Spleen (tissue), 13 donors: ENCODE results near the gene UBE2V1. TPM values are rescaled to one million over a fixed set of nuclear protein-coding genes. Genes with fewer than 3 reads are reported as not detected.
"Not testable (repeated sequence)": the region's sequence is repeated elsewhere in the genome, so short reads cannot be mapped to it uniquely, and the experiment has no call there.

ENCODE experiments used
- DNase-seq: peaks from one replicate; pipeline ENCODE4 v3.0.0-alpha.2; 2020
- H3K27ac ChIP-seq, 8 donors: fragments of 200-600 bp; sonication (generic) in 7 of 8; 1 replicate in 4 of 8; 2 replicates in 4 of 8; pipeline versions ENCODE4 v1.5.0 to v1.8.0; 2016 to 2021; ENCODE audit warnings: inconsistent platforms in 4 of 8, mild to moderate bottlenecking in 4 of 8, moderate library complexity in 1 of 8
- H3K27me3 ChIP-seq, 7 donors: fragments of 200-600 bp; sonication (generic) in 6 of 7; replicated peaks in 1 of 7; 1 replicate in 4 of 7; 2 replicates in 3 of 7; pipeline versions ENCODE4 v1.5.0 to v1.8.0; 2016 to 2021; ENCODE audit warnings: inconsistent platforms in 3 of 7, mild to moderate bottlenecking in 1 of 7
- H3K36me3 ChIP-seq, 6 donors: fragments of 200-600 bp; sonication (generic) in 5 of 6; 1 replicate in 4 of 6; 2 replicates in 2 of 6; pipeline versions ENCODE4 v1.5.0 to v1.8.0; 2016 to 2021; ENCODE audit warnings: inconsistent platforms in 2 of 6
- H3K4me1 ChIP-seq, 6 donors: fragments of 200-600 bp; sonication (generic) in 5 of 6; 1 replicate in 3 of 6; 2 replicates in 3 of 6; pipeline versions ENCODE4 v1.5.0 to v1.8.0; 2016 to 2021; ENCODE audit warnings: inconsistent platforms in 3 of 6
- H3K4me3 ChIP-seq, 8 donors: fragments of 200-600 bp; sonication (generic) in 7 of 8; 1 replicate in 4 of 8; 2 replicates in 4 of 8; pipeline versions ENCODE4 v1.5.0 to v1.8.0; 2016 to 2021; ENCODE audit warnings: inconsistent platforms in 4 of 8, mild to moderate bottlenecking in 4 of 8, moderate library complexity in 2 of 8
- H3K9me3 ChIP-seq, 8 donors: fragments of 200-600 bp; sonication (generic) in 7 of 8; 1 replicate in 4 of 8; 2 replicates in 4 of 8; pipeline versions ENCODE4 v1.5.0 to v1.8.0; 2016 to 2021; ENCODE audit warnings: inconsistent platforms in 4 of 8
- POLR2A ChIP-seq, 3 donors: fragments of 450-650 bp; IDR thresholded peaks; one replicate each; pipeline ENCODE4 v1.5.1; 2017; ENCODE audit warnings: antibody characterized with exemption in 3 of 3, mild to moderate bottlenecking in 1 of 3
- POLR2AphosphoS5 ChIP-seq, 3 donors: sonication (generic); formaldehyde crosslinking; IDR thresholded peaks; one replicate each; pipeline ENCODE4 v1.5.1; 2017; ENCODE audit warnings: antibody characterized with exemption in 3 of 3
- whole genome bisulfite sequencing, 5 donors: extraction: QIAGEN DNeasy Blood & Tissue Kit in 3 of 5; methylation state at CpG; one replicate each; pipeline versions ENCODE4 v1.1.5 to v1.1.7; 2013 to 2018; 5-methylcytosine and 5-hydroxymethylcytosine counted together
- intact Hi-C: fragments of 100-400 bp; cut with DNase I; formaldehyde crosslinking; loops from one replicate; pipeline ENCODE4 v1.15.0; 2023; ENCODE audit warnings: low total_unique reads
- long read RNA-seq, 2 donors: transcript quantifications; one replicate each; lab custom pipeline, GENCODE V29; 2026
- polyA plus RNA-seq, 3 donors: library from polyadenylated mRNA; stranded (reverse); fragments of 200-250 nt; gene quantifications; one replicate each; pipeline ENCODE4 v1.2.1, GENCODE V29; 2013
- total RNA-seq, 7 donors: library from RNA; depleted of rRNA in 3 of 7; stranded (reverse); fragments of >200 nt in 3 of 7; fragmentation: NEBNext Ultra II Directional in 4 of 7; extraction: Animal tissue kit (Norgen Biotek cat#: 25700) in 4 of 7; gene quantifications; one replicate each; pipeline versions ENCODE4 v1.1.0 to v1.2.1, GENCODE V29; 2016 to 2021
- TF ChIP-seq, protein P1 (sequence below), 11 experiments: fragments of 200-600 bp in 7 of 11; fragments of 450-650 bp in 4 of 11; sonication (generic) in 4 of 11; IDR thresholded peaks in 8 of 11; conservative IDR thresholded peaks in 3 of 11; 1 replicate in 7 of 11; 2 replicates in 4 of 11; pipeline versions ENCODE4 v1.4.0 to v1.8.0; 2016 to 2021; ENCODE audit warnings: antibody characterized with exemption in 11 of 11, inconsistent platforms in 4 of 11, mild to moderate bottlenecking in 1 of 11
- donor health status: healthy with polysubstance abuse.
- donor health status: DM: no; HTN: no; CAD: no; lungs with moderate emphysema.
- donor health status: DM: no; HTN: no; CAD: no.
- donor health status: Bipolar disorder and iron deficiency.
- donor health status: healthy.
- donor health status: DM: no; HTN: no; CAD: no.
- donor health status: DM: yes; HTN: yes; CAD: no.

Gene UBE2V1
- total RNA-seq (100 to 1,000 TPM; 110 to 140 (median 131) TPM), polyA plus RNA-seq (10 to 100 TPM; 62.3 to 76.9 (median 69.5) TPM)
- long read RNA-seq, donor 1, transcript UBE2V1-203 (4 exons, 2,133 nt) = major isoform, 46 of 104 reads
- long read RNA-seq, donor 1, transcript UBE2V1-205 (3 exons, 1,983 nt) = minor isoform, 8 of 104 reads
- long read RNA-seq, donor 1, partial matches to known transcripts = 45 of 104 reads
- long read RNA-seq, donor 1, other reads (novel, unspliced or antisense) = 0 of 104 reads
- long read RNA-seq, donor 2, transcript UBE2V1-203 (4 exons, 2,133 nt) = major isoform, 41 of 53 reads
- long read RNA-seq, donor 2, transcript UBE2V1-205 (3 exons, 1,983 nt) = minor isoform, 6 of 53 reads
- long read RNA-seq, donor 2, partial matches to known transcripts = 0 of 53 reads
- long read RNA-seq, donor 2, other reads (novel, unspliced or antisense) = 0 of 53 reads

DNA sequence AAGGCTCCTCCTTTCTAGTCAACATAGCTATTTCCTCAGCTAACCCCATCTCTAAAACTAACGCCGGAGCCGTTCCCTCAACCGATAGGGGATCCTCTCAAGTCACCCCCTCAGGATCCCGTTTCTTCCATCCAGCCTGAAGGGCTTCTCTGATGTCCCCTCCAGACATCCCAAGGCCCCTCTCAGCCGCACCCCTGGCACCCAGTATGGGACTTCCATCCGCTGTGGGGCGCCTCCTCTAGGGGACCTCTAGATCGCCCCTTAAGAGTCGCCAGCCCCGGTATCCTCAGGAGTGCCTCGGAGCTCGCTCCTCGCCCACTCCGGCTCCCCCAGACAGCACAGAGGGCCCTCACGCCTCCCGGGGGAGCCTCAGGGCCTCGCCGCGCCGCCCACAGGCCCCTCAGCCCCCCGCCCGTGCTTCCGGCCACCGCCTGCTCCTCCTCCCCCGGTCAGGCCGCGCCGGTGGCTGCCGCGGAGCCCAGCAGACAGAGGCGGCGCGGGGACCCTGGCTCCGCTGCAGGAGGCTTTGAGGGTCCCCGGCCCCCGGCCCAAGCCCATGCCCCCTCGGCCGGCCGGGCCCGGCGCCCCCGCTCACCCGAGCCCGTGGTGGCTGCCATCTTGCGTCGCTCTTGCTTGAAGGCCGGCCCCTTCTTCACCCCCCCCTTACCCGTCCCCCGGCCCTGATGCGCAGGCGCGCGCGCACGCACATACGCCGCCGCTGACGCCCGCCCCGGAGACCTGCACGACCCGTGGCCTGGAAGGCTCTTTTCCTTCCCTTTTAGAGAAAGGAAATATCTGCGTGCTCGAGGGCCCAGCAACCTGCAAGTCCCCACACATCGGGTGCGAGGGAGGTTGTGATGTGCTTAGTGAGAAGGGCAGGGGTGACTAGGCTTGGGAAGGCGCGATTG, at the start of gene UBE2V1:
UBE2V1 (minus strand) TSS at position 639 of the 908 bp plus-strand sequence; CDS start at position 617, 22 bp downstream.
- peaks cover 0 to 12% (median 0%) of the 10 kb centered on the region in 6 donors for H3K36me3 ChIP-seq
- peak within 1 kb of the TSS; percentile 66 to 93 (median 86) for H3K4me3 ChIP-seq
- H3K9me3 ChIP-seq = no peaks in the 10 kb centered on the region
- H3K4me1 ChIP-seq = peaks cover 62 to 85% (median 77%) of the 10 kb centered on the region in 6 donors
- TF ChIP-seq POLR2A (IDR thresholded peaks at IDR 0.05) (peak in 1 of 3 donors; percentile 76), POLR2AphosphoS5 (IDR thresholded peaks at IDR 0.05) (peak; percentile 92 to 95 (median 94))
- TF ChIP-seq, protein P1, sequence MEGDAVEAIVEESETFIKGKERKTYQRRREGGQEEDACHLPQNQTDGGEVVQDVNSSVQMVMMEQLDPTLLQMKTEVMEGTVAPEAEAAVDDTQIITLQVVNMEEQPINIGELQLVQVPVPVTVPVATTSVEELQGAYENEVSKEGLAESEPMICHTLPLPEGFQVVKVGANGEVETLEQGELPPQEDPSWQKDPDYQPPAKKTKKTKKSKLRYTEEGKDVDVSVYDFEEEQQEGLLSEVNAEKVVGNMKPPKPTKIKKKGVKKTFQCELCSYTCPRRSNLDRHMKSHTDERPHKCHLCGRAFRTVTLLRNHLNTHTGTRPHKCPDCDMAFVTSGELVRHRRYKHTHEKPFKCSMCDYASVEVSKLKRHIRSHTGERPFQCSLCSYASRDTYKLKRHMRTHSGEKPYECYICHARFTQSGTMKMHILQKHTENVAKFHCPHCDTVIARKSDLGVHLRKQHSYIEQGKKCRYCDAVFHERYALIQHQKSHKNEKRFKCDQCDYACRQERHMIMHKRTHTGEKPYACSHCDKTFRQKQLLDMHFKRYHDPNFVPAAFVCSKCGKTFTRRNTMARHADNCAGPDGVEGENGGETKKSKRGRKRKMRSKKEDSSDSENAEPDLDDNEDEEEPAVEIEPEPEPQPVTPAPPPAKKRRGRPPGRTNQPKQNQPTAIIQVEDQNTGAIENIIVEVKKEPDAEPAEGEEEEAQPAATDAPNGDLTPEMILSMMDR (IDR thresholded peaks at IDR 0.05 in 8 of 11, conservative IDR thresholded peaks at IDR 0.05 in 3 of 11) = peak in 7 of 11 experiments; percentile 9 to 53 (median 23)
- H3K27ac ChIP-seq = peak within 1 kb of the TSS; percentile 92 to 98 (median 97)
- WGBS, 5 donors = 0 to 1% (median 1%) methylated on average over 38 to 70 of the region's 70 CpGs
- intact Hi-C loops = no loop called here
- no peaks in the 10 kb centered on the region for H3K27me3 ChIP-seq
- peak; percentile 98 for DNase-seq

DNA sequence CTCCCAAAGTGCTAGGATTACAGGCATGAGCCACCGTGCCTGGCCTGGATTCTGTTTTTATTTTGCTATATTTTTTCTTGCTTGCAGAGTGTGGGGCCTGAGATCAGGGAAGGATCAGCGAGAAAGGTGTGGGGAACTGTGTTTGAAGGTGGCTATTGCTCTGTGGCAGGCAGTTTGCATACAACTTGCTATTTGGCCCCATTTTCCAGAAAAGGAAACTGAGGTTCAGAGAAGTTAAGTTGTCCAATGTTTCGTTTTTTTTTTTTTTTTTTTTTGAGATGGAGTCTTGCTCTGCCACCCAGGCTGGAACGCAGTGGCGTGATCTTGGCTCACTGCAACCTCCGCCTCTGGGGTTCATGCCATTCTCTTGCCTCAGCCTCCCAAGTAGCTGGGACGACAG, 48.5 kb upstream of the UBE2V1 start:
- 78 to 93% (median 85%) methylated on average over 7 of the region's 7 CpGs for WGBS, 5 donors
- DNase-seq, H3K27me3 ChIP-seq, H3K36me3 ChIP-seq, intact Hi-C loops, H3K27ac ChIP-seq, H3K4me3 ChIP-seq, H3K9me3 ChIP-seq: not testable (repeated sequence)
- H3K4me1 ChIP-seq = peaks cover 0 to 15% (median 11%) of the 10 kb centered on the region in 6 donors

DNA sequence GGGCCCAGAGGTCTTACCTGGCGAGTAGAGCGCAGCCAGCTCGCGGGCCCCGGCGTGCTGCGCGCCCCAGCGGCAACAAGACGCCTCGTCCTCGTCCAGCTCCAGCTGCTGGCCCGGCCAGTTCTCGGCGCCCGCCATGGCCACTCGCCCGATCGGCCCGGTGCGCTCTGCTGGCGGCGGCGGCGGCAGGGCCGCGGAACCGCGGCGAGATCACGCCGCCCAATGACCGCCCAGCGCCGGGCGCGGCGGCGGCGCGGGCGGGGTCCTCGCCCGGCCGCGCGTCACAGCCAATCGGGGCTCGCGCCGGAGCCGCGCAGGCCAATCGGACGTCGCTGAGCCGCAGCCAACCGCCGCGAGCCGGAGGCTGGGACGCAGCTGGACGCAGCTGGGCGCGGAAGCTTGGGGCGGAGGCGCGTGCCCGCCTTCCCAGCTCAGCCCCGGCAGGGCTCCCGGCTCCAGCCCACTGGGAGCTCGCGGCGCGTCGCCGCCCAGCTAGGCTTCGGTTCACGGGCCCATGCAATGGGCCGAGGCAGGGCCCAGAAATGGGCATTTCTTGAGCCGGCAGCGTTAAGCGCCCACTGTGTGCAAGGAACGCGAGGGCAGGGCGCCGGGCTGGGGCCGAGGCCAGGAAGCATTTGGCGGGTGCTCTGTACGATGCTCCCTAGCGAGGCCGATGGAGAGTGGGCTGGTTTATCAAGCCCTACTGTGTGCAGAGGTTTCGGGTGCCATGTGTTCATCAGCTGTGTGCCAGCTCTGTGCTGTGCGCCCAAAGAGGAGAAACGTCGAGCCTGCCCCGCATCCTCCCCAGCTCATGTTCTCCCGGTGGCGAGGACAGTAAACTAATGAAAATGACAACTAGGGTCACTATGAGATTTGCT, 40.8 kb upstream of the UBE2V1 start, which contains the start of gene PEDS1:
PEDS1 (minus strand) TSS at position 224 of the 878 bp plus-strand sequence; CDS start at position 138, 86 bp downstream.
- DNase-seq = peak; percentile 97
- H3K9me3 ChIP-seq = no peaks in the 10 kb centered on the region
- peak within 1 kb of the TSS; percentile 81 to 98 (median 90) for H3K4me3 ChIP-seq
- peaks cover 19 to 55% (median 50%) of the 10 kb centered on the region in 6 donors for H3K4me1 ChIP-seq
- H3K27me3 ChIP-seq = no peaks in the 10 kb centered on the region
- intact Hi-C loops = no loop called here
- 2 to 7% (median 3%) methylated on average over 40 to 99 of the region's 99 CpGs for WGBS, 5 donors
- TF ChIP-seq POLR2AphosphoS5 (IDR thresholded peaks at IDR 0.05) (peak; percentile 91 to 94 (median 93)), POLR2A (IDR thresholded peaks at IDR 0.05) (peak in 2 of 3 donors; percentile 17 to 68)
- TF ChIP-seq, protein P1 (IDR thresholded peaks at IDR 0.05 in 8 of 11, conservative IDR thresholded peaks at IDR 0.05 in 3 of 11) = no peak
- peaks cover 0 to 26% (median 2%) of the 10 kb centered on the region in 6 donors for H3K36me3 ChIP-seq
- peak within 1 kb of the TSS; percentile 81 to 95 (median 92) for H3K27ac ChIP-seq

DNA sequence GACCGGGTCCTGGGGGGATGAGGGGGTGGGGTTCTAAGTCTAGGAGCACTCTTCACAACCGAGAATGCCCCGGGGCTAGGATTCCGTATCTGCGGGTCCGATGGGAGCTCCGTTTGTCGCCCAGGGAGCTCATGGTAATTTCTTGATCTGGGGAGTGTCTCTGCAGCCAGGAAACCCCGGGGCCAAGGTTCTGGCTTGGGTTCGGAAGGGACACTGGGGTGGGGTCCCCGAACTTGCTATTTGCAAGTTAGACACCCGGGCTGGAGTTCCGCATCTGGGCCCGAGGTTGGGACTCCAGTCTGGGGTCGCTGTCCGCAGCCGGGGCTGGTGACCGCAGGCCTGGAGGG, 40.2 kb upstream of the UBE2V1 start:
- 0 to 1% (median 0%) methylated on average over 10 to 18 of the region's 18 CpGs for WGBS, 5 donors
- TF ChIP-seq POLR2A (IDR thresholded peaks at IDR 0.05) (no peak), POLR2AphosphoS5 (IDR thresholded peaks at IDR 0.05) (no peak)
- TF ChIP-seq, protein P1 (IDR thresholded peaks at IDR 0.05 in 8 of 11, conservative IDR thresholded peaks at IDR 0.05 in 3 of 11) = no peak
- no peak for DNase-seq
- H3K9me3 ChIP-seq = no peaks in the 10 kb centered on the region
- intact Hi-C loops = no loop called here
- H3K4me1 ChIP-seq = peaks cover 19 to 61% (median 56%) of the 10 kb centered on the region in 6 donors
- peak overlapping the region; percentile 81 to 98 (median 90) for H3K4me3 ChIP-seq
- no peaks in the 10 kb centered on the region for H3K27me3 ChIP-seq
- peaks cover 0 to 32% (median 2%) of the 10 kb centered on the region in 6 donors for H3K36me3 ChIP-seq
- peak overlapping the region; percentile 79 to 95 (median 92) for H3K27ac ChIP-seq
